GM12892 (cell line): ENCODE measurements around the gene ANO1.
"Not testable (repeated sequence)": the region's sequence is repeated elsewhere in the genome, so short reads cannot be mapped to it uniquely, and the experiment has no call there.

Experiments
- POLR2A ChIP-seq: IDR thresholded peaks from 2 replicates; pipeline ENCODE4 v1.6.1; 2011; ENCODE audit warnings: low read depth, low read length, control low read depth
- POLR2AphosphoS5 ChIP-seq: IDR thresholded peaks from 2 replicates; pipeline ENCODE4 v1.6.1; 2011; ENCODE audit warnings: low read depth, low read length, control low read depth
- TAF1 ChIP-seq: IDR thresholded peaks from 2 replicates; pipeline ENCODE4 v1.6.1; 2011; ENCODE audit warnings: low read depth, mild to moderate bottlenecking, control low read depth, low read length, borderline replicate concordance

DNA sequence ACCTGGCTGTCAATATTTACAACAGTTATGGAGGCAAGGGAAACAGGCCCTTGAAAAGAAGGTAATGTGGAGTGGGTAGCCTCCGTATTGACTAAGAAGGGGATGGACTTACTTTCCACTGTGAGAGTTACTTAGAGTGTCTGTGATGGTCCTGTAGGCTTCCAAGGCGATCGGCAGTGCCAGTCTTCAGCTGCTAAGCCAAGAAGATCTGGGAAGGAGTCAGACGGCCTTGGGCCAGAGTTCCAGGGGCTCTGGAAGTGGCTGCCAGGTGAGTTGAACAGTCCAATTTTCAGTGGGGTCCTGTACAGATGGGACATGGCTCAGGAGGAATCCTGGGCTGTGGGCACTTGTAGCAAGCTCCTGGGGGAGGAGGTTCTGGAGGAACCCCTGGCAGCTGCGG is 139.3 kb downstream of the ANO1 start:
- TF ChIP-seq POLR2A, POLR2AphosphoS5, TAF1: not testable (repeated sequence)
